Tibial nerve (tissue), 4 donors: ENCODE results near the gene OXCT1.

Experiments
- EP300 ChIP-seq, 2 donors: sonication (generic); formaldehyde crosslinking; IDR thresholded peaks; one replicate each; pipeline ENCODE4 v1.6.1; 2017; ENCODE audit warnings: antibody characterized with exemption in 2 of 2, mild to moderate bottlenecking in 1 of 2
- POLR2A ChIP-seq, 2 donors: fragments of 450-650 bp; IDR thresholded peaks; one replicate each; pipeline ENCODE4 v1.6.1; 2017; ENCODE audit warnings: antibody characterized with exemption in 2 of 2, mild to moderate bottlenecking in 2 of 2, moderate library complexity in 2 of 2
- TF ChIP-seq, protein P1 (sequence below), 5 experiments: fragments of 200-600 bp in 3 of 5; fragments of 450-650 bp in 2 of 5; sonication (generic) in 3 of 5; IDR thresholded peaks; one replicate each; pipeline ENCODE4 v1.5.1; 2016 to 2019; ENCODE audit warnings: antibody characterized with exemption in 5 of 5, mild to moderate bottlenecking in 3 of 5, moderate library complexity in 2 of 5

- TF ChIP-seq, protein P1, sequence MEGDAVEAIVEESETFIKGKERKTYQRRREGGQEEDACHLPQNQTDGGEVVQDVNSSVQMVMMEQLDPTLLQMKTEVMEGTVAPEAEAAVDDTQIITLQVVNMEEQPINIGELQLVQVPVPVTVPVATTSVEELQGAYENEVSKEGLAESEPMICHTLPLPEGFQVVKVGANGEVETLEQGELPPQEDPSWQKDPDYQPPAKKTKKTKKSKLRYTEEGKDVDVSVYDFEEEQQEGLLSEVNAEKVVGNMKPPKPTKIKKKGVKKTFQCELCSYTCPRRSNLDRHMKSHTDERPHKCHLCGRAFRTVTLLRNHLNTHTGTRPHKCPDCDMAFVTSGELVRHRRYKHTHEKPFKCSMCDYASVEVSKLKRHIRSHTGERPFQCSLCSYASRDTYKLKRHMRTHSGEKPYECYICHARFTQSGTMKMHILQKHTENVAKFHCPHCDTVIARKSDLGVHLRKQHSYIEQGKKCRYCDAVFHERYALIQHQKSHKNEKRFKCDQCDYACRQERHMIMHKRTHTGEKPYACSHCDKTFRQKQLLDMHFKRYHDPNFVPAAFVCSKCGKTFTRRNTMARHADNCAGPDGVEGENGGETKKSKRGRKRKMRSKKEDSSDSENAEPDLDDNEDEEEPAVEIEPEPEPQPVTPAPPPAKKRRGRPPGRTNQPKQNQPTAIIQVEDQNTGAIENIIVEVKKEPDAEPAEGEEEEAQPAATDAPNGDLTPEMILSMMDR (IDR thresholded peaks at IDR 0.05), result no peak
- TF ChIP-seq POLR2A (IDR thresholded peaks at IDR 0.05), result no peak
- TF ChIP-seq EP300 (IDR thresholded peaks at IDR 0.05), result no peak
Observed at GRCh38 chr5:41808294-41808693, 61.9 kb downstream of the OXCT1 start.
